HL-60 (cell line): ENCODE data around the gene CFAP100.

Experiments
- DNase-seq, 2 experiments: peaks; one replicate each; pipeline ENCODE4 v3.0.0-alpha.2; 2010 to 2020; ENCODE audit warnings: low read depth in 1 of 2, low spot score in 1 of 2
- H3K27ac ChIP-seq: fragments of 250-450 bp; sonication (Bioruptor Pico); replicated peaks from 2 replicates; pipeline ENCODE4 v1.5.1; 2020; ENCODE audit warnings: mild to moderate bottlenecking, moderate library complexity
- H3K27me3 ChIP-seq: fragments of 250-450 bp; sonication (Bioruptor Pico); 2 replicates; pipeline ENCODE4 v1.5.1; 2021; ENCODE audit warnings: mild to moderate bottlenecking, moderate library complexity; ENCODE audit not compliant: insufficient read depth, poor library complexity, severe bottlenecking
- H3K4me3 ChIP-seq: replicated peaks from 2 replicates; pipeline ENCODE4 v1.5.1; 2011; ENCODE audit warnings: mild to moderate bottlenecking, control low read depth, low read length; ENCODE audit not compliant: insufficient read depth
- CTCF ChIP-seq: IDR thresholded peaks from one replicate; pipeline ENCODE4 v1.5.1; 2011; ENCODE audit warnings: low read length, control low read depth, inconsistent platforms; ENCODE audit not compliant: insufficient read depth
- GABPA ChIP-seq: IDR thresholded peaks from 2 replicates; pipeline ENCODE4 v1.6.1; 2012; ENCODE audit warnings: low read depth
- POLR2AphosphoS5 ChIP-seq: IDR thresholded peaks from 2 replicates; pipeline ENCODE4 v1.6.1; 2012; ENCODE audit warnings: low read depth
- SPI1 ChIP-seq: IDR thresholded peaks from 2 replicates; pipeline ENCODE4 v1.6.1; 2012; ENCODE audit warnings: low read depth, mild to moderate bottlenecking, borderline replicate concordance
- TF ChIP-seq, protein P1 (sequence below): IDR thresholded peaks from 2 replicates; pipeline ENCODE4 v1.6.1; 2012; ENCODE audit warnings: low read depth; ENCODE audit not compliant: insufficient replicate concordance

Gene CFAP100

DNA sequence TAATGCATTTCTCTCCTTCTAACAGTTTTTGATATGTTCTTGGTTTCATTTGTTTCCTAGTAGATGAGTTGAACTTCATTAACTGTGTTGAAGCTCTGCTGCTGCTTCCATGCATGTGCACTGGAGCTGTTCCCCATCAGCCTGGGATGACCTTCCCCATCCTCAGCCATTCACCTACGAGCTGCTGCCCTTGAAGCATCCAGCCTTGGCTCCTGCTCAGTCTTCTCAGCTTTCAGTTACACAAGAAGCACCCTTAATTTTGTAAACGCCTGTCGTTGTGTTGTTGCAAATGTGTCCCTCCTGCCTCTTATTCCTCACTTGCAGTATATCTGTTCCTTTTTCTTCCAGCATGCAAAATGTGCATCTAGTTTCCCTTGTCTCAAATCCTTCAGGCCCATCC lies 89.4 kb downstream of the CFAP100 start:
- no peak for TF ChIP-seq CTCF
- no peak for TF ChIP-seq POLR2AphosphoS5
- TF ChIP-seq SPI1 = no peak
- no peak for TF ChIP-seq GABPA
- TF ChIP-seq, protein P1, sequence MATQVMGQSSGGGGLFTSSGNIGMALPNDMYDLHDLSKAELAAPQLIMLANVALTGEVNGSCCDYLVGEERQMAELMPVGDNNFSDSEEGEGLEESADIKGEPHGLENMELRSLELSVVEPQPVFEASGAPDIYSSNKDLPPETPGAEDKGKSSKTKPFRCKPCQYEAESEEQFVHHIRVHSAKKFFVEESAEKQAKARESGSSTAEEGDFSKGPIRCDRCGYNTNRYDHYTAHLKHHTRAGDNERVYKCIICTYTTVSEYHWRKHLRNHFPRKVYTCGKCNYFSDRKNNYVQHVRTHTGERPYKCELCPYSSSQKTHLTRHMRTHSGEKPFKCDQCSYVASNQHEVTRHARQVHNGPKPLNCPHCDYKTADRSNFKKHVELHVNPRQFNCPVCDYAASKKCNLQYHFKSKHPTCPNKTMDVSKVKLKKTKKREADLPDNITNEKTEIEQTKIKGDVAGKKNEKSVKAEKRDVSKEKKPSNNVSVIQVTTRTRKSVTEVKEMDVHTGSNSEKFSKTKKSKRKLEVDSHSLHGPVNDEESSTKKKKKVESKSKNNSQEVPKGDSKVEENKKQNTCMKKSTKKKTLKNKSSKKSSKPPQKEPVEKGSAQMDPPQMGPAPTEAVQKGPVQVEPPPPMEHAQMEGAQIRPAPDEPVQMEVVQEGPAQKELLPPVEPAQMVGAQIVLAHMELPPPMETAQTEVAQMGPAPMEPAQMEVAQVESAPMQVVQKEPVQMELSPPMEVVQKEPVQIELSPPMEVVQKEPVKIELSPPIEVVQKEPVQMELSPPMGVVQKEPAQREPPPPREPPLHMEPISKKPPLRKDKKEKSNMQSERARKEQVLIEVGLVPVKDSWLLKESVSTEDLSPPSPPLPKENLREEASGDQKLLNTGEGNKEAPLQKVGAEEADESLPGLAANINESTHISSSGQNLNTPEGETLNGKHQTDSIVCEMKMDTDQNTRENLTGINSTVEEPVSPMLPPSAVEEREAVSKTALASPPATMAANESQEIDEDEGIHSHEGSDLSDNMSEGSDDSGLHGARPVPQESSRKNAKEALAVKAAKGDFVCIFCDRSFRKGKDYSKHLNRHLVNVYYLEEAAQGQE = no peak
- no peak overlapping the region for H3K4me3 ChIP-seq
- peak in 1 of 2 experiments; percentile 47 for DNase-seq
- no peaks in the 10 kb centered on the region for H3K27me3 ChIP-seq
- H3K27ac ChIP-seq = peak overlapping the region; percentile 22

DNA sequence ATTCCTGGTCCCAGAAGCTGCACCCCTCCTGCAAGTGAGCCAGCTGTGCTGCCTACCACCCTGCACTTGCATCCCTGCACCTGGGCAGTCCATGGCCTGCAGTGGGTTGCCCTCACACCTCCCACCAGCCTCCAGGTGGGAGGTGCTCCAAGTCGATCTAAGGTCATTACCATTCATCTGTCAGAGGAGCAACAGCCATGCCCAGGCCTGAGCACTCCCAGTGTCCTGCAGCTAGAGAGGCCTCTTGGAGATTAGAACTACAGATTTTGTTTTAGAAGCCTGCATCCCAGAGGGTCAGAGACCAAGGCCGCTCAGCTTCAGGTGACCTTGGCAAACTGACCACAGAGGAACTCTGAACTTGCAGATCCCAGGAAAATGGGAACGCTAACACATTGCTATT lies 90.0 kb downstream of the CFAP100 start:
- no peak for TF ChIP-seq SPI1
- TF ChIP-seq POLR2AphosphoS5 = no peak
- no peak for TF ChIP-seq CTCF
- TF ChIP-seq GABPA = no peak
- TF ChIP-seq, protein P1 = no peak
- Histone ChIP-seq H3K27me3 (no peaks in the 10 kb centered on the region), H3K27ac (peak overlapping the region; percentile 22), H3K4me3 (no peak overlapping the region)
- no peak for DNase-seq

- no peak for TF ChIP-seq SPI1
- DNase-seq = no peak
- no peaks in the 10 kb centered on the region for H3K27me3 ChIP-seq
- H3K27ac ChIP-seq = no peak overlapping the region; the same call in 1 of the 2 replicates
- no peak overlapping the region for H3K4me3 ChIP-seq
Measured at GRCh38 chr3:126485176-126485897, 90.6 kb downstream of the CFAP100 start.

GRCh38 chr3:126485956-126486355 lies 91.2 kb downstream of the CFAP100 start:
- H3K27me3 ChIP-seq = no peaks in the 10 kb centered on the region
- DNase-seq = no peak
- no peak overlapping the region for H3K4me3 ChIP-seq
- H3K27ac ChIP-seq = no peak overlapping the region
- TF ChIP-seq, protein P1 = no peak
- no peak for TF ChIP-seq SPI1
- TF ChIP-seq POLR2AphosphoS5 = no peak
- TF ChIP-seq GABPA = no peak
- no peak for TF ChIP-seq CTCF
